Stimulated activated CD8-positive, alpha-beta memory T cell treated with anti-CD3 and anti-CD28 coated beads, Interleukin-4, amount 100 ng/mL, for 48 hours (primary cell): Measurements from ENCODE around the gene SH3PXD2A.

Experiments used
- DNase-seq: peaks from one replicate; pipeline ENCODE4 v3.0.0-alpha.2; 2020

SH3PXD2A gene

GRCh38 chr10:103569896-103570295, 285.5 kb downstream of the SH3PXD2A start:
- no peak for DNase-seq

GRCh38 chr10:103568505-103568904, 286.9 kb downstream of the SH3PXD2A start:
- no peak for DNase-seq

GRCh38 chr10:103566536-103566935, 288.8 kb downstream of the SH3PXD2A start:
- no peak for DNase-seq

GRCh38 chr10:103564776-103565520, 290.4 kb downstream of the SH3PXD2A start:
- DNase-seq: peak; percentile 84

GRCh38 chr10:103564116-103564501, 291.3 kb downstream of the SH3PXD2A start:
- DNase-seq: no peak

- DNase-seq: no peak
These were observed 291.9 kb downstream of the SH3PXD2A start for GRCh38 chr10:103563231-103564115.

- DNase-seq: no peak
These were observed 293.0 kb downstream of the SH3PXD2A start for GRCh38 chr10:103562383-103562782.

GRCh38 chr10:103560886-103561285, 294.5 kb downstream of the SH3PXD2A start:
- DNase-seq: no peak

- DNase-seq: no peak
These were observed 295.6 kb downstream of the SH3PXD2A start for GRCh38 chr10:103559776-103560175.

- DNase-seq: no peak
These were observed 296.5 kb downstream of the SH3PXD2A start for GRCh38 chr10:103558911-103559310.

GRCh38 chr10:103557455-103557854, 297.9 kb downstream of the SH3PXD2A start:
- no peak for DNase-seq

- no peak for DNase-seq
These were observed 298.9 kb downstream of the SH3PXD2A start for GRCh38 chr10:103556383-103557007.

GRCh38 chr10:103555712-103556111, 299.7 kb downstream of the SH3PXD2A start:
- no peak for DNase-seq

- DNase-seq: no peak
These were observed 300.1 kb downstream of the SH3PXD2A start for GRCh38 chr10:103555325-103555649.

GRCh38 chr10:103554488-103555324, 300.7 kb downstream of the SH3PXD2A start:
- no peak for DNase-seq

GRCh38 chr10:103553743-103554487, 301.5 kb downstream of the SH3PXD2A start:
- DNase-seq: peak; percentile 74

- DNase-seq: no peak
These were observed 302.3 kb downstream of the SH3PXD2A start for GRCh38 chr10:103552856-103553742.

- no peak for DNase-seq
These were observed 303.5 kb downstream of the SH3PXD2A start for GRCh38 chr10:103551619-103552602.

GRCh38 chr10:103550229-103550628, 305.1 kb downstream of the SH3PXD2A start:
- DNase-seq: no peak

GRCh38 chr10:103549349-103549685, 306.1 kb downstream of the SH3PXD2A start:
- DNase-seq: no peak
